Measurements from ENCODE around the gene VSIG2. TPM values are rescaled to one million over a fixed set of nuclear protein-coding genes. Genes with fewer than 3 reads are reported as not detected.

The VSIG2 gene
- total RNA-seq, 4 donors from 2014 or later, result not detected

GRCh38 chr11:124738713-124739478 is 13.2 kb downstream of the VSIG2 start:
- TF ChIP-seq CTCF (IDR thresholded peaks at IDR 0.05; ENCODE audit: low read depth), result no peak

- TF ChIP-seq CTCF (IDR thresholded peaks at IDR 0.05; ENCODE audit: low read depth), result no peak
Observed at GRCh38 chr11:124737638-124738305, 14.3 kb downstream of the VSIG2 start.

- TF ChIP-seq CTCF (IDR thresholded peaks at IDR 0.05; ENCODE audit: low read depth), result no peak
Observed at GRCh38 chr11:124736736-124737135, 15.3 kb downstream of the VSIG2 start.

GRCh38 chr11:124732230-124732629 is 19.8 kb downstream of the VSIG2 start:
- no peak for TF ChIP-seq CTCF (IDR thresholded peaks at IDR 0.05; ENCODE audit: low read depth)

- no peak for TF ChIP-seq CTCF (IDR thresholded peaks at IDR 0.05; ENCODE audit: low read depth)
Observed at GRCh38 chr11:124729571-124729970, 22.5 kb downstream of the VSIG2 start.

DNA sequence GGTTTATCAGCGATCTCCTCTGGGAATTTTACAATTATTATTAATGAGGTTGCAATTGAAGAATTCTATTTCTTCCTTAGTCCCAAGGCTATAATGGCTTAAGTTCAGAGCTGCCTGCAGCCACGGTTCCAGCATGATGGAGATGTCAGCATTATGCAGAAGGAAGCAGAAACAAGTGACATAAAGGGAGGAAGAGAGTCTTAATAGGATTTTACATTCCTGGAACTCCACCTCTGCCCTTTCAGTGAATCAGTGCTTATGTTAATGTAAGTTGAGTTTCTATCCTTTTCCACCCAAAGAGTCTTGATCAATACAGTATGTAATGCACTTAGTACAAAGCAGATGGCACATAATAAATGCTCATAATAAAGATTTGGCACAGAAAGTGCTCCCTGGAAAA is 23.9 kb downstream of the VSIG2 start:
- no peak for TF ChIP-seq CTCF (IDR thresholded peaks at IDR 0.05; ENCODE audit: low read depth)

- no peak for TF ChIP-seq CTCF (IDR thresholded peaks at IDR 0.05; ENCODE audit: low read depth)
Observed at GRCh38 chr11:124727474-124727873, 24.6 kb downstream of the VSIG2 start.

All from subcutaneous adipose tissue (tissue), 4 donors.